ENCODE data around the gene LRRC61. TPM values are rescaled to one million over a fixed set of nuclear protein-coding genes. Genes with fewer than 3 reads are reported as not detected.
A peak's percentile ranks its signal among the peaks of the same experiment; 100 is the strongest.

Gene LRRC61
- total RNA-seq, 2 donors from 2014 or later: 11.4 to 15.1 TPM

DNA sequence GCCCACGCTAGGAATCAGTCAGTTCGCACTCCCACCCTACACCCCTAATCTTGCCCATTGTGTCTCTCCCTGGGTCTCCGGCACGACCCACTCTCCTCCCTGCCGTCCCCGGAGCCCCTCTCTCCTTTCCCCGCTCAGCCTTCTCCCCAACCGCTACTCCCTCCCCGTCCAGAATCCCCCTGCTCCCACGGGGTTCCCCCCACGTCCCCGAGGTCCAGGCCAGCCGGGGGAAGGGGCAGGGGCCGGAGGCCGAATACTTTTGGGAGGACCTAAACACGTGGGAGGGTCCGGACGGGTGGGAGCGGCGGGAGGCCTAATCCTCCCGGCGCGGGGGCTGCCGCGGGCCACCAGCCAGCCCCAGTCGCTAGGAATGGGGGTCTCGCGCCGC is 17.7 kb downstream of the LRRC61 start:
- H3K4me1 ChIP-seq: peaks cover 19% of the 10 kb centered on the region
- H3K27ac ChIP-seq: peak overlapping the region; percentile 65
- TF ChIP-seq, protein P1, sequence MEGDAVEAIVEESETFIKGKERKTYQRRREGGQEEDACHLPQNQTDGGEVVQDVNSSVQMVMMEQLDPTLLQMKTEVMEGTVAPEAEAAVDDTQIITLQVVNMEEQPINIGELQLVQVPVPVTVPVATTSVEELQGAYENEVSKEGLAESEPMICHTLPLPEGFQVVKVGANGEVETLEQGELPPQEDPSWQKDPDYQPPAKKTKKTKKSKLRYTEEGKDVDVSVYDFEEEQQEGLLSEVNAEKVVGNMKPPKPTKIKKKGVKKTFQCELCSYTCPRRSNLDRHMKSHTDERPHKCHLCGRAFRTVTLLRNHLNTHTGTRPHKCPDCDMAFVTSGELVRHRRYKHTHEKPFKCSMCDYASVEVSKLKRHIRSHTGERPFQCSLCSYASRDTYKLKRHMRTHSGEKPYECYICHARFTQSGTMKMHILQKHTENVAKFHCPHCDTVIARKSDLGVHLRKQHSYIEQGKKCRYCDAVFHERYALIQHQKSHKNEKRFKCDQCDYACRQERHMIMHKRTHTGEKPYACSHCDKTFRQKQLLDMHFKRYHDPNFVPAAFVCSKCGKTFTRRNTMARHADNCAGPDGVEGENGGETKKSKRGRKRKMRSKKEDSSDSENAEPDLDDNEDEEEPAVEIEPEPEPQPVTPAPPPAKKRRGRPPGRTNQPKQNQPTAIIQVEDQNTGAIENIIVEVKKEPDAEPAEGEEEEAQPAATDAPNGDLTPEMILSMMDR (IDR thresholded peaks at IDR 0.05): no peak
- H3K9me3 ChIP-seq: no peaks in the 10 kb centered on the region
- H3K36me3 ChIP-seq: no peaks in the 10 kb centered on the region
- intact Hi-C loops (cut with DNase I): no loop called here
- H3K9ac ChIP-seq (ENCODE audit: low read depth in 2 of 2, low read length in 2 of 2): peak overlapping the region; percentile 65 to 66
- peak overlapping the region; percentile 43 for H3K4me3 ChIP-seq
- no peak for DNase-seq
- H3K27me3 ChIP-seq: no peaks in the 10 kb centered on the region

DNA sequence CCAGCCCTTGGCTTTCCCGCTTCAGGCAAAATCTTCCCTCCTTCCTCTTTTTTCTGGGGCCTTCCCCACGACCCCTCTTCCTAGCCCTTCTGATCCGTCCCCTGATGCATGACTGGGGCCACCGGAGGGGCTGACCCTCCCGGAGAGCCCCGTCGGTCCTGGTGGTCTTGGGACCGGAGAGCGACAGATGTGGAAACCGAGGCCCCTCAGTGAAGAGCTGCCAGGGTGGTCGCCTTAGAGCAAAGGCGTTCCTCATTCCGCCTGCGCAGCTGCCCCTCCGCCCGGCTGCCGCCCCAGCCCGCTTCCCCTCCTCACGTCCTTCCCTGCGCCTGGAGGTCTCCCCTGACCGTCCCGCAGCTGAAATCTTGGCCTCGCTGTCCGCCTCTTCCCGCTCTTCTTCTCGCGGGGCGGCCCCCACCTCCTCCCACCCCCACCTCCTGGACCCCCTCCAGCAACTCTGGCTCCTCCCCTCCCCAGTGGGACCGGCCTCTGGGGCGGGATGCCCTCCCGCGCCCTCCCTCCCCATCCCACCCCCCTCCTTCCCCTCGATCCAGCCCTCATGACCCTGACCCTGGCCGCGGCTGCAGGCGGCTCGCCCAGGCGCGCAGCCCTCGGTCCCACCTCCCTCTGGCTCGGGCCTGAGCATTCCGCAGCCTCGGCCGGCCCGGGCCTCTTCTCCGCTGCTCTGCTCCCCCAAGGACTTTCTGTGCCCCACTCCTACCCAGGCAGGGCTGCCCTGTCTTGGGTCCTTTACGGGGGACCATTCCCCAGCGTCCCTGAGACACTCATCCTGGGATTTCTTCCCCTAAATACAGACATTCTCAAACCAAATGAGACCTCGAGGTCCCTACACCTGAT is 18.3 kb downstream of the LRRC61 start, which contains the start of gene RARRES2:
Gene RARRES2, minus strand, starts transcription at position 367 of the 858 bp plus-strand sequence. CDS start 1,020 bp downstream, outside the sequence.
- Histone ChIP-seq H3K27me3 (no peaks in the 10 kb centered on the region), H3K9me3 (no peaks in the 10 kb centered on the region), H3K27ac (peak within 1 kb of the TSS; percentile 65), H3K4me3 (peak within 1 kb of the TSS; percentile 43), H3K36me3 (no peaks in the 10 kb centered on the region), H3K9ac (ENCODE audit: low read depth in 2 of 2, low read length in 2 of 2) (peak within 1 kb of the TSS; percentile 65 to 66), H3K4me1 (peaks cover 19% of the 10 kb centered on the region)
- peak; percentile 58 for DNase-seq
- TF ChIP-seq, protein P1 (IDR thresholded peaks at IDR 0.05): no peak
- intact Hi-C loops (cut with DNase I): no loop called here

DNA sequence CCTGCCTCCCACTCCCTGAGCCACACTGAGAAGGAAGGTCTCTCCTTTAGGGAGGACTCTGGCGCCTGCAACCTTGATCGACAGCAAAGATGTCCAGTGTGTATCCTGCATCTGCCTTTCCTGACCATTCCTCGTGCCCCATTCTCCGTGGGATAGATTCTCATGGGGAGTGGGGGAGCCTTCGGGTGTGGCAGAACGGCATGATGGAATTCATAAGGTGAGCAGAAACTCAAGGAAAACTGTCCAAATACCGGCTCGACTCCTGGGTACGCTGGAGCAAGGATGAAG is 18.9 kb downstream of the LRRC61 start:
- intact Hi-C loops (cut with DNase I): no loop called here
- Histone ChIP-seq H3K9ac (ENCODE audit: low read depth in 2 of 2, low read length in 2 of 2) (no peak overlapping the region), H3K36me3 (no peaks in the 10 kb centered on the region), H3K27me3 (no peaks in the 10 kb centered on the region), H3K9me3 (no peaks in the 10 kb centered on the region), H3K4me1 (peaks cover 17% of the 10 kb centered on the region), H3K27ac (no peak overlapping the region), H3K4me3 (no peak overlapping the region)
- DNase-seq: no peak
- TF ChIP-seq, protein P1 (IDR thresholded peaks at IDR 0.05): no peak

DNA sequence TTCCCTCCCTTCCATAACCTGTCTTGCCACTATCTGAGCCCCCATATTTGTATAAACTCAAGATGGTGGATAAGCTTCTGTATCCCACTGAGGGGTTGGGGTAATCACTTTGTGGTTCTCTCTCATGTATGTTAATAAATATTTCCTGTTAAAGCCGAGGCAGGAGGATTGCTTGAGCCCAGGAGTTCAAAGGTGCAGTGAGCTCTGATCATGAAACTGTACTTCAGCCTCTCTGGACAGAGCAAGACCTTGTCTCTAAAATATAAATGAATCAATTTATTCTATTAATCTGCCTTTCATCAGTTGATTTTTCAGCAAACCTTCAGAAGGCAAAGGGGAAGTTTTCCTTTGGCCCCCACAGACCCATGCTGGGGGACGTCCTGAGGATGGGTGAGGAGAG is 20.1 kb downstream of the LRRC61 start:
- Histone ChIP-seq H3K27me3 (no peaks in the 10 kb centered on the region), H3K9ac (ENCODE audit: low read depth in 2 of 2, low read length in 2 of 2) (no peak overlapping the region), H3K27ac (no peak overlapping the region), H3K4me3 (no peak overlapping the region), H3K9me3 (no peaks in the 10 kb centered on the region), H3K36me3 (no peaks in the 10 kb centered on the region), H3K4me1 (peaks cover 9% of the 10 kb centered on the region)
- intact Hi-C loops (cut with DNase I): no loop called here
- no peak for DNase-seq
- TF ChIP-seq, protein P1 (IDR thresholded peaks at IDR 0.05): no peak

DNA sequence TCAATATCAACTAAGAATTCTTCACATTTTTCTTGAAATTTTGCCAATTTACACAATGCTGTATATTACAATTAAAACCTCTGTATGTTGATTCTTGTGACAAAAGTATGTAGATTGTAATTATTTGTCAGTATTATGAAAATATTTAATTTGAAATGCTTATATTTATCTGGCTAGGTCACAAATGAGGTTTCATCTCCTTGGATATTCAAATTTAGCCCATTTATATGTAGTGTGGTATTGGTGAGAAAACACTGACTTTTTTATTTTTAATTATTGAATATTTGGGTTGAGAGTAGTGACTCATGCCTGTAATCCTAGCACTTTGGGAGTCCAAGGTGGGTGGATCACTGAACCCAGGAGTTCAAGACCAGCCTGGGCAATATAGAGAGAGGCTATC is 21.1 kb downstream of the LRRC61 start:
- H3K27me3 ChIP-seq: no peaks in the 10 kb centered on the region
- H3K27ac ChIP-seq: no peak overlapping the region
- no peaks in the 10 kb centered on the region for H3K36me3 ChIP-seq
- peaks cover 9% of the 10 kb centered on the region for H3K4me1 ChIP-seq
- intact Hi-C loops (cut with DNase I): no loop called here
- no peaks in the 10 kb centered on the region for H3K9me3 ChIP-seq
- TF ChIP-seq, protein P1 (IDR thresholded peaks at IDR 0.05): no peak
- DNase-seq: no peak
- H3K9ac ChIP-seq (ENCODE audit: low read depth in 2 of 2, low read length in 2 of 2): no peak overlapping the region
- no peak overlapping the region for H3K4me3 ChIP-seq

All from colonic mucosa (tissue), 4 donors.